Mucosa of stomach (tissue), 1 donor: ENCODE measurements around the gene SLC7A10.

Source experiments
- H3K27me3 ChIP-seq: one replicate; pipeline ENCODE4 v1.7.0; 2013; ENCODE audit warnings: mild to moderate bottlenecking, low read length; ENCODE audit not compliant: control insufficient read depth, insufficient read depth
- H3K36me3 ChIP-seq: one replicate; pipeline ENCODE4 v1.7.0; 2013; ENCODE audit warnings: low read length; ENCODE audit not compliant: control insufficient read depth, insufficient read depth
- H3K4me1 ChIP-seq: one replicate; pipeline ENCODE4 v1.7.0; 2013; ENCODE audit warnings: mild to moderate bottlenecking, low read length; ENCODE audit not compliant: control insufficient read depth, insufficient read depth
- H3K4me3 ChIP-seq: one replicate; pipeline ENCODE4 v1.7.0; 2013; ENCODE audit warnings: low read length
- H3K9ac ChIP-seq: one replicate; pipeline ENCODE4 v1.7.0; 2013; ENCODE audit warnings: mild to moderate bottlenecking, low read length, moderate library complexity
- H3K9me3 ChIP-seq: one replicate; pipeline ENCODE4 v1.7.0; 2013; ENCODE audit warnings: mild to moderate bottlenecking, low read length, moderate library complexity; ENCODE audit not compliant: control insufficient read depth
- donor health status: Pancreatic carcinoma.

SLC7A10 gene

GRCh38 chr19:33241530-33242101 lies 16.0 kb upstream of the SLC7A10 start:
- no peaks in the 10 kb centered on the region for H3K27me3 ChIP-seq
- peak overlapping the region; percentile 28 for H3K9ac ChIP-seq
- H3K4me3 ChIP-seq: no peak overlapping the region
- no peaks in the 10 kb centered on the region for H3K36me3 ChIP-seq
- peaks cover 13% of the 10 kb centered on the region for H3K4me1 ChIP-seq
- H3K9me3 ChIP-seq: no peaks in the 10 kb centered on the region

- Histone ChIP-seq H3K27me3 (no peaks in the 10 kb centered on the region), H3K9ac (peak overlapping the region; percentile 28), H3K9me3 (no peaks in the 10 kb centered on the region), H3K36me3 (no peaks in the 10 kb centered on the region), H3K4me1 (peaks cover 13% of the 10 kb centered on the region), H3K4me3 (no peak overlapping the region)
These were observed 15.5 kb upstream of the SLC7A10 start for GRCh38 chr19:33241091-33241529.

- Histone ChIP-seq H3K4me3 (no peak overlapping the region), H3K27me3 (no peaks in the 10 kb centered on the region), H3K9ac (no peak overlapping the region), H3K4me1 (peaks cover 13% of the 10 kb centered on the region), H3K36me3 (no peaks in the 10 kb centered on the region), H3K9me3 (no peaks in the 10 kb centered on the region)
These were observed 14.6 kb upstream of the SLC7A10 start for GRCh38 chr19:33240181-33240771.

- Histone ChIP-seq H3K9me3 (no peaks in the 10 kb centered on the region), H3K9ac (no peak overlapping the region), H3K27me3 (peaks cover 4% of the 10 kb centered on the region), H3K36me3 (no peaks in the 10 kb centered on the region), H3K4me3 (no peak overlapping the region), H3K4me1 (peaks cover 13% of the 10 kb centered on the region)
These were observed 13.7 kb upstream of the SLC7A10 start for GRCh38 chr19:33239223-33239975.

GRCh38 chr19:33238481-33239149 lies 13.0 kb upstream of the SLC7A10 start:
- Histone ChIP-seq H3K9ac (no peak overlapping the region), H3K36me3 (no peaks in the 10 kb centered on the region), H3K27me3 (peaks cover 8% of the 10 kb centered on the region), H3K9me3 (no peaks in the 10 kb centered on the region), H3K4me3 (no peak overlapping the region), H3K4me1 (peaks cover 13% of the 10 kb centered on the region)

- Histone ChIP-seq H3K36me3 (no peaks in the 10 kb centered on the region), H3K4me3 (no peak overlapping the region), H3K4me1 (peaks cover 13% of the 10 kb centered on the region), H3K9me3 (no peaks in the 10 kb centered on the region), H3K27me3 (peaks cover 8% of the 10 kb centered on the region), H3K9ac (no peak overlapping the region)
These were observed 11.2 kb upstream of the SLC7A10 start for GRCh38 chr19:33236696-33237390.

- H3K4me3 ChIP-seq: no peak overlapping the region
- H3K9ac ChIP-seq: no peak overlapping the region
- peaks cover 8% of the 10 kb centered on the region for H3K27me3 ChIP-seq
- peaks cover 5% of the 10 kb centered on the region for H3K4me1 ChIP-seq
- H3K36me3 ChIP-seq: no peaks in the 10 kb centered on the region
- no peaks in the 10 kb centered on the region for H3K9me3 ChIP-seq
These were observed 10.3 kb upstream of the SLC7A10 start for GRCh38 chr19:33235996-33236350.

GRCh38 chr19:33235269-33235995 lies 9.8 kb upstream of the SLC7A10 start:
- Histone ChIP-seq H3K36me3 (no peaks in the 10 kb centered on the region), H3K9ac (no peak overlapping the region), H3K27me3 (peaks cover 8% of the 10 kb centered on the region), H3K4me3 (no peak overlapping the region), H3K9me3 (no peaks in the 10 kb centered on the region), H3K4me1 (no peaks in the 10 kb centered on the region)

GRCh38 chr19:33234736-33235135 lies 9.1 kb upstream of the SLC7A10 start:
- H3K4me1 ChIP-seq: no peaks in the 10 kb centered on the region
- H3K36me3 ChIP-seq: no peaks in the 10 kb centered on the region
- no peak overlapping the region for H3K9ac ChIP-seq
- no peaks in the 10 kb centered on the region for H3K9me3 ChIP-seq
- H3K4me3 ChIP-seq: no peak overlapping the region
- H3K27me3 ChIP-seq: peaks cover 8% of the 10 kb centered on the region

- Histone ChIP-seq H3K4me3 (no peak overlapping the region), H3K4me1 (no peaks in the 10 kb centered on the region), H3K9ac (no peak overlapping the region), H3K27me3 (peaks cover 8% of the 10 kb centered on the region), H3K36me3 (no peaks in the 10 kb centered on the region), H3K9me3 (no peaks in the 10 kb centered on the region)
These were observed 8.4 kb upstream of the SLC7A10 start for GRCh38 chr19:33234092-33234491.

GRCh38 chr19:33233056-33233873 lies 7.6 kb upstream of the SLC7A10 start:
- Histone ChIP-seq H3K9ac (no peak overlapping the region), H3K27me3 (peaks cover 8% of the 10 kb centered on the region), H3K36me3 (no peaks in the 10 kb centered on the region), H3K4me3 (no peak overlapping the region), H3K9me3 (no peaks in the 10 kb centered on the region), H3K4me1 (no peaks in the 10 kb centered on the region)
